Small intestine (tissue), 7 donors: ENCODE measurements around the gene NCOA3. TPM values are rescaled to one million over a fixed set of nuclear protein-coding genes. Genes with fewer than 3 reads are reported as not detected.

Source experiments
- DNase-seq, 2 donors: peaks; one replicate each; pipeline versions ENCODE4 v3.0.0 to v3.0.0-alpha.2; 2013
- FAIRE-seq: peaks from 2 replicates; lab custom pipeline; 2012; peaks lifted over from hg19 to GRCh38; lab: Jason Lieb, UNC
- H3K27ac ChIP-seq, 3 donors: one replicate each; pipeline ENCODE4 v1.5.1; 2013; ENCODE audit warnings: low read length in 2 of 3, mild to moderate bottlenecking in 2 of 3, control low read depth in 1 of 3, inconsistent platforms in 1 of 3, low read depth in 1 of 3, moderate library complexity in 1 of 3
- H3K27me3 ChIP-seq, 3 donors: one replicate each; pipeline ENCODE4 v1.6.1; 2013; ENCODE audit warnings: low read length in 3 of 3, inconsistent platforms in 1 of 3; ENCODE audit not compliant: control insufficient read depth in 3 of 3, insufficient read depth in 3 of 3
- H3K36me3 ChIP-seq, 3 donors: one replicate each; pipeline ENCODE4 v1.6.1; 2013; ENCODE audit warnings: low read length in 3 of 3, inconsistent platforms in 1 of 3, low read depth in 1 of 3, mild to moderate bottlenecking in 1 of 3, moderate library complexity in 1 of 3; ENCODE audit not compliant: control insufficient read depth in 3 of 3, insufficient read depth in 2 of 3
- H3K4me1 ChIP-seq, 3 donors: one replicate each; pipeline ENCODE4 v1.6.1; 2013; ENCODE audit warnings: low read length in 2 of 3, inconsistent platforms in 1 of 3, low read depth in 1 of 3, mild to moderate bottlenecking in 1 of 3, moderate library complexity in 1 of 3; ENCODE audit not compliant: control insufficient read depth in 3 of 3, insufficient read depth in 2 of 3
- H3K4me3 ChIP-seq, 3 donors: one replicate each; pipeline ENCODE4 v1.5.1; 2013; ENCODE audit warnings: low read length in 3 of 3, control low read depth in 1 of 3, inconsistent platforms in 1 of 3, low read depth in 1 of 3, mild to moderate bottlenecking in 1 of 3, moderate library complexity in 1 of 3
- H3K9me3 ChIP-seq, 2 donors: one replicate each; pipeline ENCODE4 v1.6.1; 2013; ENCODE audit warnings: low read depth in 1 of 2, low read length in 1 of 2; ENCODE audit not compliant: control insufficient read depth in 2 of 2, insufficient read depth in 1 of 2
- WGBS, 3 donors: extraction: QIAGEN DNeasy Blood & Tissue Kit; methylation state at CpG; one replicate each; pipeline ENCODE4 v1.1.7; 2013; 5-methylcytosine and 5-hydroxymethylcytosine counted together
- polyA plus RNA-seq, 4 donors: library from polyadenylated mRNA; stranded (reverse) in 3 of 4; unstranded in 1 of 4; fragments of 200-250 nt in 3 of 4; fragments of 120-200 nt in 1 of 4; gene quantifications; one replicate each; pipeline versions ENCODE4 v1.2.1 to v1.2.3, GENCODE V29; 2013
- donor health status: healthy with polysubstance abuse.
- donor health status: control.
- donor health status: control.
- donor health status: Bipolar disorder and iron deficiency.
- donor health status: healthy.

NCOA3 gene
- polyA plus RNA-seq, 4 donors = 3.4 to 14.9 (median 5.1) TPM

- H3K36me3 ChIP-seq = peaks cover 9 to 11% (median 9%) of the 10 kb centered on the region in 3 donors
- H3K9me3 ChIP-seq = no peaks in the 10 kb centered on the region
- no peak overlapping the region for H3K27ac ChIP-seq
- FAIRE-seq (no peak), DNase-seq (no peak)
- H3K4me3 ChIP-seq = no peak overlapping the region
- H3K27me3 ChIP-seq = no peaks in the 10 kb centered on the region
- 93 to 98% (median 94%) methylated on average over 2 of the region's 2 CpGs for WGBS, 3 donors
- no peaks in the 10 kb centered on the region for H3K4me1 ChIP-seq
These were observed 128.2 kb downstream of the NCOA3 start for GRCh38 chr20:47629907-47630306.

DNA sequence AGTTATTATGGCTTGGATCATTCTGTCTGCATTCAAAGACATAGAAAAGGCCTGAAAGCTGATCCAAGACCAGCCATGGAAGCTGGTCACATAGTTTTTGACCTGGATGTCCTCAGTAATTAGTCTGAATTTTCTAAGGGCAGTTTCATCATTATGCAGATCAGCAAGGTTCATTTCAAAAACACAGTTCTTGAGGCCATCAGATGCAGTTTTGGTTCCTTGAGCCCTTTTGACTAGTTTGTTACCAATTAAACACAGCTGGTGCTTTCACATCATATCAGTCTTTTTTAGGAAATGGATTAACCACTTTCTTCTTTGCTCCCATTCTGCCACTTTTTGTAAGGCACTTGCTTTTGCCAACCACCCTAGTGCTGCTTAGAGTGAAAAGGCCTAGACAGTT is 129.4 kb downstream of the NCOA3 start:
- DNase-seq = no peak
- no peak for FAIRE-seq
- no peaks in the 10 kb centered on the region for H3K9me3 ChIP-seq
- no peak overlapping the region for H3K27ac ChIP-seq
- no peaks in the 10 kb centered on the region for H3K4me1 ChIP-seq
- no peak overlapping the region for H3K4me3 ChIP-seq
- no peaks in the 10 kb centered on the region for H3K27me3 ChIP-seq
- peaks cover 11 to 18% (median 16%) of the 10 kb centered on the region in 3 donors for H3K36me3 ChIP-seq

- Histone ChIP-seq H3K36me3 (peaks cover 13 to 24% (median 15%) of the 10 kb centered on the region in 3 donors), H3K27me3 (no peaks in the 10 kb centered on the region), H3K27ac (no peak overlapping the region), H3K4me3 (no peak overlapping the region), H3K4me1 (no peaks in the 10 kb centered on the region), H3K9me3 (no peaks in the 10 kb centered on the region)
- DNase-seq (no peak), FAIRE-seq (no peak)
- 97 to 100% (median 98%) methylated on average over 4 of the region's 4 CpGs for WGBS, 3 donors
These were observed 133.6 kb downstream of the NCOA3 start for GRCh38 chr20:47635256-47635655.

DNA sequence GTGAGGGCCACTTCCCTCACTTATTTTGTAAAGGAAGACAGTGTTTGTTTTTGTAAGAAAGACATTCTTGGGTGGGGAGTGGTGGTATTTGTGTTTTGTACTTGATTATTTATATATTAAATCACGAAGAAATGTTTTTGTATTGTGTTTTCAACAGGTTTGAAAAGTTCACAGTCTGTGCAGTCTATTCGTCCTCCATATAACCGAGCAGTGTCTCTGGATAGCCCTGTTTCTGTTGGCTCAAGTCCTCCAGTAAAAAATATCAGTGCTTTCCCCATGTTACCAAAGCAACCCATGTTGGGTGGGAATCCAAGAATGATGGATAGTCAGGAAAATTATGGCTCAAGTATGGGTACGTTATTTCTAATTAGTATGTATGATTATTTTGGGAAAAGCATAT is 137.2 kb downstream of the NCOA3 start:
- DNase-seq (no peak), FAIRE-seq (no peak)
- H3K27ac ChIP-seq = no peak overlapping the region
- H3K9me3 ChIP-seq = no peaks in the 10 kb centered on the region
- H3K36me3 ChIP-seq = peaks cover 18 to 31% (median 20%) of the 10 kb centered on the region in 3 donors
- H3K27me3 ChIP-seq = no peaks in the 10 kb centered on the region
- H3K4me3 ChIP-seq = no peak overlapping the region
- H3K4me1 ChIP-seq = no peaks in the 10 kb centered on the region
- 54 to 66% (median 61%) methylated on average over 4 of the region's 4 CpGs for WGBS, 3 donors

DNA sequence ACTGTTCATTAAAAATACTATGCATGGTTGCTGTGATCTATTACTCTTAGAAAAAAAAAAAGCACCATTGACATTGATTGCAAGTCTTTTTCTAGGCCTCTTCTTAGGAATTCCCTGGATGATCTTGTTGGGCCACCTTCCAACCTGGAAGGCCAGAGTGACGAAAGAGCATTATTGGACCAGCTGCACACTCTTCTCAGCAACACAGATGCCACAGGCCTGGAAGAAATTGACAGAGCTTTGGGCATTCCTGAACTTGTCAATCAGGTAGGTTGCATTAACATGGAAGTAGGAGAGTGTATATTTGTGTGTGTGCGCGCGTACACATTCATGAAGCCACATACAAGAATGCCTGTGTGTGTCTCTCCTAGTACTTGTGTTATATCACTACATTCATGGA is 140.4 kb downstream of the NCOA3 start:
- WGBS, 3 donors = 95 to 98% (median 97%) methylated on average over 4 of the region's 4 CpGs
- Histone ChIP-seq H3K4me3 (no peak overlapping the region), H3K27me3 (no peaks in the 10 kb centered on the region), H3K4me1 (no peaks in the 10 kb centered on the region), H3K36me3 (peaks cover 13 to 24% (median 15%) of the 10 kb centered on the region in 3 donors), H3K27ac (no peak overlapping the region), H3K9me3 (no peaks in the 10 kb centered on the region)
- DNase-seq (no peak), FAIRE-seq (no peak)

- H3K4me3 ChIP-seq = no peak overlapping the region
- FAIRE-seq (no peak), DNase-seq (no peak)
- H3K36me3 ChIP-seq = peaks cover 13 to 25% (median 15%) of the 10 kb centered on the region in 3 donors
- H3K9me3 ChIP-seq = no peaks in the 10 kb centered on the region
- no peaks in the 10 kb centered on the region for H3K27me3 ChIP-seq
- no peaks in the 10 kb centered on the region for H3K4me1 ChIP-seq
- no peak overlapping the region for H3K27ac ChIP-seq
- 83 to 90% (median 83%) methylated on average over 4 of the region's 4 CpGs for WGBS, 3 donors
These were observed 140.9 kb downstream of the NCOA3 start for GRCh38 chr20:47642624-47643023.

DNA sequence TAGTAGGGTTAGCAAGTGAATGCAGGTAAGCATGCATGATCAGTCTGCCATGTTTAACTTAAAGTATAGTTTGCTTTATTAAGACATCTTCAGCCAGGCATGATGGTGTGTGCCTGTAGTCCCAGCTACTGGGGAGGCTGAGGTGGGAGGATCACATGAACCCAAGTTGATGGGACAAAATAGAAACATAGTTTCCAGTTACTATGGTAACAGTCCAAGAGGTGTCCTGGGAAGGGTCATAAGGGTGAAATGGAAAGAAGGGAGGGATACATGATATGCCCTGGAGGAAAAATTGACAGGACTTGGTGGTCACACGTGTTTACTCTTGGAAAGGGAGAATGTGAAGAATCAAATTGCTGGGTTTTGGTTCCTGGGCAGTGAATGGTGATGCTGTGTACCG is 143.9 kb downstream of the NCOA3 start:
- WGBS, 3 donors = 73 to 94% (median 92%) methylated on average over 2 of the region's 2 CpGs
- DNase-seq (no peak), FAIRE-seq (no peak)
- Histone ChIP-seq H3K27ac (no peak overlapping the region), H3K36me3 (peaks cover 9 to 29% (median 16%) of the 10 kb centered on the region in 3 donors), H3K9me3 (no peaks in the 10 kb centered on the region), H3K27me3 (no peaks in the 10 kb centered on the region), H3K4me3 (no peak overlapping the region), H3K4me1 (no peaks in the 10 kb centered on the region)

- Histone ChIP-seq H3K4me3 (no peak overlapping the region), H3K4me1 (no peaks in the 10 kb centered on the region), H3K27me3 (no peaks in the 10 kb centered on the region), H3K9me3 (no peaks in the 10 kb centered on the region), H3K27ac (no peak overlapping the region), H3K36me3 (peaks cover 7 to 30% (median 19%) of the 10 kb centered on the region in 3 donors)
- DNase-seq (no peak), FAIRE-seq (no peak)
- 93 to 95% (median 93%) methylated on average over 7 of the region's 7 CpGs for WGBS, 3 donors
These were observed 146.3 kb downstream of the NCOA3 start for GRCh38 chr20:47647994-47648393.

- Histone ChIP-seq H3K4me1 (no peaks in the 10 kb centered on the region), H3K36me3 (peaks cover 9 to 28% (median 24%) of the 10 kb centered on the region in 3 donors), H3K27ac (no peak overlapping the region), H3K9me3 (no peaks in the 10 kb centered on the region), H3K27me3 (no peaks in the 10 kb centered on the region), H3K4me3 (no peak overlapping the region)
- DNase-seq = no peak
- FAIRE-seq = no peak
- 90 to 93% (median 93%) methylated on average over 6 of the region's 6 CpGs for WGBS, 3 donors
These were observed 147.3 kb downstream of the NCOA3 start for GRCh38 chr20:47648943-47649342.
